Measurements from ENCODE around the gene PNPLA8. TPM values are rescaled to one million over a fixed set of nuclear protein-coding genes. Genes with fewer than 3 reads are reported as not detected.
A peak's percentile ranks its signal among the peaks of the same experiment; 100 is the strongest.

PNPLA8 gene
- total and polyA plus RNA-seq, 2 donors (not counting 3 experiments of a cell fraction or from before 2014, with no cell fraction given): 5.9 to 19.9 TPM

- ChIA-PET POLR2A (no interaction called here), CTCF (no interaction called here)
- Histone ChIP-seq H3K27ac (ENCODE audit: insufficient read depth, low read depth, low read length) (no peak overlapping the region), H3K9me1 (replicated peaks; ENCODE audit: control insufficient read depth, extremely low read depth, insufficient read depth, low read length) (no peaks in the 10 kb centered on the region), H3K9ac (replicated peaks; ENCODE audit: extremely low read depth, insufficient read depth, low read length) (no peak overlapping the region), H3K4me3 (replicated peaks in 1 of 3; ENCODE audit: insufficient read depth in 1 of 3, low read depth in 1 of 3, low read length in 3 of 3) (no peak overlapping the region), H3K27me3 (ENCODE audit: control insufficient read depth in 2 of 2, insufficient read depth in 2 of 2, low read length in 2 of 2) (no peaks in the 10 kb centered on the region), H2AFZ (ENCODE audit: low read depth, low read length) (no peak overlapping the region), H3K4me2 (ENCODE audit: insufficient read depth, low read length) (no peak overlapping the region), H3K4me1 (ENCODE audit: control insufficient read depth, extremely low read depth, insufficient read depth, low read length) (peaks cover 2% of the 10 kb centered on the region), H3K36me3 (ENCODE audit: control insufficient read depth in 2 of 2, extremely low read depth in 1 of 2, insufficient read depth in 2 of 2, low read length in 2 of 2) (no peaks in the 10 kb centered on the region), H3K79me2 (ENCODE audit: control insufficient read depth, insufficient read depth, low read length) (no peaks in the 10 kb centered on the region), H4K20me1 (replicated peaks; ENCODE audit: control insufficient read depth, extremely low read depth, insufficient read depth, low read length) (no peaks in the 10 kb centered on the region), H3K9me3 (replicated peaks; ENCODE audit: control insufficient read depth, insufficient read depth, low read length) (no peaks in the 10 kb centered on the region)
- intact Hi-C loops (cut with micrococcal nuclease) (no loop called here), dilution Hi-C loops (cut with MboI; ENCODE audit: extremely low pct_ligation_motif_present, low sequenced_read_pairs) (no loop called here)
- FAIRE-seq (no peak), DNase-seq (ENCODE audit: low read depth, low spot score) (no peak)
- TF ChIP-seq CTCF (IDR thresholded peaks at IDR 0.05; ENCODE audit: extremely low read depth in 1 of 2, insufficient read depth in 1 of 2, low read depth in 1 of 2, low read length in 2 of 2) (no peak), GATA2 (IDR thresholded peaks at IDR 0.05; ENCODE audit: insufficient read depth, insufficient read length, low read depth, low read length) (no peak)
- TF ChIP-seq, protein P1, sequence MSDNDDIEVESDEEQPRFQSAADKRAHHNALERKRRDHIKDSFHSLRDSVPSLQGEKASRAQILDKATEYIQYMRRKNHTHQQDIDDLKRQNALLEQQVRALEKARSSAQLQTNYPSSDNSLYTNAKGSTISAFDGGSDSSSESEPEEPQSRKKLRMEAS (IDR thresholded peaks at IDR 0.05; ENCODE audit: insufficient read depth, insufficient read length): no peak
- BruUV-seq (replicated peaks): no TSS peak
Observed at GRCh38 chr7:108463613-108464012, 62.3 kb downstream of the PNPLA8 start.

DNA sequence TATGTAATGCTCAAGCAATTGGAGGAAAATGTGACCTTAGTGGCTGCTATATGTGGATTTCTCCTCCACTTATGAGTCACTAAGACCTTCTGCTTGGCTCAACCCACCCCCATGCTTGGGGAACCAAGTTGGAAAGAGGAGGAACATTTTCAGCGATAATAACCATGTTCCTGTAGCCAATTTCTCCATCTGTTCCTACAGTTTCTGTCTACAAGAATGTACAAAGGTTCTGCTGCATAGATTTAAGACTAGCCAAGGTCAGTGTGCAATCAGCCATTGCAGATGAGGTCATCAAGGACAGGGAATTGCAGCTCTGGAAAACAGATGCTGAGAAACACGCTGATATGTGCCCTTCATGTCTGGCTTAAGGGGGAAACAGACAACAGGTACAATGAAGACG is 64.1 kb downstream of the PNPLA8 start:
- no peak overlapping the region for H3K9ac ChIP-seq (replicated peaks; ENCODE audit: extremely low read depth, insufficient read depth, low read length)
- no peaks in the 10 kb centered on the region for H3K9me3 ChIP-seq (replicated peaks; ENCODE audit: control insufficient read depth, insufficient read depth, low read length)
- dilution Hi-C loops (cut with MboI; ENCODE audit: extremely low pct_ligation_motif_present, low sequenced_read_pairs): no loop called here
- no peak overlapping the region for H3K27ac ChIP-seq (ENCODE audit: insufficient read depth, low read depth, low read length)
- ChIA-PET CTCF (interaction anchor here (1.0 to 1.9 kb wide), 2 partner anchors 10 to 35 kb away, joined by 3 to 10 read pairs; no protein-coding TSS in a partner anchor), POLR2A (no interaction called here)
- H4K20me1 ChIP-seq (replicated peaks; ENCODE audit: control insufficient read depth, extremely low read depth, insufficient read depth, low read length): no peaks in the 10 kb centered on the region
- no peaks in the 10 kb centered on the region for H3K27me3 ChIP-seq (ENCODE audit: control insufficient read depth in 2 of 2, insufficient read depth in 2 of 2, low read length in 2 of 2)
- H3K9me1 ChIP-seq (replicated peaks; ENCODE audit: control insufficient read depth, extremely low read depth, insufficient read depth, low read length): no peaks in the 10 kb centered on the region
- TF ChIP-seq MYC (IDR thresholded peaks at IDR 0.05; ENCODE audit: low read depth, low read length) (no peak), JUN (IDR thresholded peaks at IDR 0.05; ENCODE audit: borderline replicate concordance, insufficient read depth, insufficient read length, low read depth) (peak; percentile 15)
- intact Hi-C loops (cut with micrococcal nuclease): no loop called here
- no peaks in the 10 kb centered on the region for H3K36me3 ChIP-seq (ENCODE audit: control insufficient read depth in 2 of 2, extremely low read depth in 1 of 2, insufficient read depth in 2 of 2, low read length in 2 of 2)
- DNase-seq (ENCODE audit: low read depth, low spot score): no peak
- no peaks in the 10 kb centered on the region for H3K79me2 ChIP-seq (ENCODE audit: control insufficient read depth, insufficient read depth, low read length)
- no peak overlapping the region for H3K4me2 ChIP-seq (ENCODE audit: insufficient read depth, low read length)
- BruUV-seq (replicated peaks): no TSS peak
- no peak overlapping the region for H3K4me3 ChIP-seq (replicated peaks in 1 of 3; ENCODE audit: insufficient read depth in 1 of 3, low read depth in 1 of 3, low read length in 3 of 3)
- H2AFZ ChIP-seq (ENCODE audit: low read depth, low read length): no peak overlapping the region
- peaks cover 3% of the 10 kb centered on the region for H3K4me1 ChIP-seq (ENCODE audit: control insufficient read depth, extremely low read depth, insufficient read depth, low read length)
- FAIRE-seq: no peak

Measured in endothelial cell of umbilical vein (primary cell).